Fibroblast of pulmonary artery (primary cell): ENCODE measurements around the gene KRTAP10-2.

Experiments used
- DNase-seq: peaks from one replicate; pipeline ENCODE4 v3.0.0-alpha.2; 2010; ENCODE audit warnings: low read depth
- H3K4me3 ChIP-seq: replicated peaks from 2 replicates; pipeline ENCODE4 v1.5.1; 2011; ENCODE audit warnings: low read depth, mild to moderate bottlenecking, control low read depth, low read length, moderate library complexity
- CTCF ChIP-seq: IDR thresholded peaks from 2 replicates; pipeline ENCODE4 v1.5.1; 2011; ENCODE audit warnings: mild to moderate bottlenecking, control low read depth, low read length, inconsistent platforms; ENCODE audit errors: missing control alignments

The KRTAP10-2 gene

GRCh38 chr21:44572959-44573583 is 21.8 kb upstream of the KRTAP10-2 start:
- DNase-seq: no peak
- H3K4me3 ChIP-seq: no peak overlapping the region
- TF ChIP-seq CTCF: no peak

- TF ChIP-seq CTCF: no peak
- DNase-seq: no peak
- H3K4me3 ChIP-seq: no peak overlapping the region
These were observed 20.8 kb upstream of the KRTAP10-2 start for GRCh38 chr21:44571844-44572782.

GRCh38 chr21:44571296-44571695 is 20.0 kb upstream of the KRTAP10-2 start:
- no peak for DNase-seq
- no peak for TF ChIP-seq CTCF
- H3K4me3 ChIP-seq: no peak overlapping the region

- DNase-seq: no peak
- no peak for TF ChIP-seq CTCF
These were observed 18.7 kb upstream of the KRTAP10-2 start for GRCh38 chr21:44569861-44570517.

GRCh38 chr21:44568667-44569556 is 17.6 kb upstream of the KRTAP10-2 start:
- TF ChIP-seq CTCF: no peak
- no peak overlapping the region for H3K4me3 ChIP-seq
- DNase-seq: no peak

More at GRCh38 chr21:44569861-44570517, 18.7 kb upstream of the KRTAP10-2 start:
- H3K4me3 ChIP-seq: no peak overlapping the region

- no peak for TF ChIP-seq CTCF
- H3K4me3 ChIP-seq: no peak overlapping the region
- no peak for DNase-seq
These were observed 17.0 kb upstream of the KRTAP10-2 start for GRCh38 chr21:44568261-44568660.
